Cardiac septum (tissue), 1 donor: ENCODE measurements around the gene GGT6. TPM values are rescaled to one million over a fixed set of nuclear protein-coding genes. Genes with fewer than 3 reads are reported as not detected.

Experiments used
- DNase-seq: peaks from one replicate; pipeline ENCODE4 v3.0.0-alpha.2; 2020; ENCODE audit warnings: low spot score
- intact Hi-C: fragments of 100-400 bp; cut with DNase I; formaldehyde crosslinking; loops from one replicate; pipeline ENCODE4 v1.14.0; 2022
- total RNA-seq: library from RNA; stranded (reverse); fragmentation: NEBNext Ultra II Directional; extraction: Animal tissue kit (Norgen Biotek cat#: 25700); gene quantifications from one replicate; pipeline ENCODE4 v1.2.1, GENCODE V29; 2021
- donor health status: DM: no; HTN: no; CAD: no.

Gene GGT6
- total RNA-seq, 1 donor from 2014 or later = not detected

- DNase-seq = no peak
- intact Hi-C loops = loop anchor here (5.0 kb wide), 1 partner anchor 121 kb away; no protein-coding TSS in a partner anchor
Measured at GRCh38 chr17:4543557-4544026, 16.8 kb downstream of the GGT6 start.

GRCh38 chr17:4542726-4543191 is 17.6 kb downstream of the GGT6 start:
- intact Hi-C loops = loop anchor here (5.0 kb wide), 1 partner anchor 120 kb away; no protein-coding TSS in a partner anchor

GRCh38 chr17:4542003-4542725 is 18.2 kb downstream of the GGT6 start:
- intact Hi-C loops = loop anchor here (5.0 kb wide), 1 partner anchor 120 kb away; no protein-coding TSS in a partner anchor
- DNase-seq = no peak

More at GRCh38 chr17:4542726-4543191, 17.6 kb downstream of the GGT6 start:
- DNase-seq = no peak

- no peak for DNase-seq
- intact Hi-C loops = loop anchor here (5.0 kb wide), 1 partner anchor 119 kb away; no protein-coding TSS in a partner anchor
Measured at GRCh38 chr17:4541328-4542002, 18.9 kb downstream of the GGT6 start.

GRCh38 chr17:4540687-4541327 is 19.6 kb downstream of the GGT6 start:
- DNase-seq = no peak
- intact Hi-C loops = loop anchor here (5.0 kb wide), 1 partner anchor 119 kb away; no protein-coding TSS in a partner anchor

- intact Hi-C loops = loop anchor here (5.0 kb wide), 1 partner anchor 118 kb away; no protein-coding TSS in a partner anchor
- no peak for DNase-seq
Measured at GRCh38 chr17:4540224-4540651, 20.1 kb downstream of the GGT6 start.

- intact Hi-C loops = loop anchor here (5.0 kb wide), 2 partner anchors 37 to 117 kb away; no protein-coding TSS in a partner anchor
- DNase-seq = no peak
Measured at GRCh38 chr17:4539576-4540223, 20.7 kb downstream of the GGT6 start.

GRCh38 chr17:4539025-4539424 is 21.4 kb downstream of the GGT6 start:
- intact Hi-C loops = loop anchor here (5.0 kb wide), 1 partner anchor 37 kb away; no protein-coding TSS in a partner anchor
- no peak for DNase-seq

GRCh38 chr17:4538236-4539002 is 22.0 kb downstream of the GGT6 start:
- intact Hi-C loops = loop anchor here (5.0 kb wide), 1 partner anchor 36 kb away; no protein-coding TSS in a partner anchor
- no peak for DNase-seq

GRCh38 chr17:4537451-4538235 is 22.7 kb downstream of the GGT6 start:
- intact Hi-C loops = loop anchor here (5.0 kb wide), 1 partner anchor 35 kb away; no protein-coding TSS in a partner anchor
- DNase-seq = no peak

GRCh38 chr17:4536742-4537411 is 23.5 kb downstream of the GGT6 start:
- intact Hi-C loops = loop anchor here (5.0 kb wide), 1 partner anchor 35 kb away; no protein-coding TSS in a partner anchor
- no peak for DNase-seq

- intact Hi-C loops = loop anchor here (5.0 kb wide), 1 partner anchor 34 kb away; no protein-coding TSS in a partner anchor
- DNase-seq = no peak
Measured at GRCh38 chr17:4536259-4536741, 24.1 kb downstream of the GGT6 start.

GRCh38 chr17:4535667-4536258 is 24.6 kb downstream of the GGT6 start:
- intact Hi-C loops = loop anchor here (5.0 kb wide), 1 partner anchor 33 kb away; no protein-coding TSS in a partner anchor
- DNase-seq = no peak

- no peak for DNase-seq
- intact Hi-C loops = loop anchor here (5.0 kb wide), 1 partner anchor 33 kb away; no protein-coding TSS in a partner anchor
Measured at GRCh38 chr17:4534928-4535666, 25.3 kb downstream of the GGT6 start.

- no peak for DNase-seq
- intact Hi-C loops = no loop called here
Measured at GRCh38 chr17:4534515-4534914, 25.9 kb downstream of the GGT6 start.
